ENCODE results near the gene COPZ1. TPM values are rescaled to one million over a fixed set of nuclear protein-coding genes. Genes with fewer than 3 reads are reported as not detected.
A peak's percentile ranks its signal among the peaks of the same experiment; 100 is the strongest.

Gene COPZ1
- total RNA-seq, 1 donor from 2014 or later = 219 TPM

- TF ChIP-seq EZH2 (IDR thresholded peaks at IDR 0.05) = no peak
- no peak for TF ChIP-seq CTCF (IDR thresholded peaks at IDR 0.05)
- TF ChIP-seq EZH2phosphoT487 (IDR thresholded peaks at IDR 0.05) = no peak
- H3K9ac ChIP-seq = no peak overlapping the region
- no peak overlapping the region for H3K4me3 Mint-ChIP-seq
- no peak overlapping the region for H2AFZ ChIP-seq (replicated peaks)
- no peaks in the 10 kb centered on the region for H3K9me3 ChIP-seq (ENCODE audit: low read depth)
- H3K36me3 Mint-ChIP-seq = peaks cover 3% of the 10 kb centered on the region
- H3K27ac Mint-ChIP-seq = no peak overlapping the region
- H4K20me1 ChIP-seq (ENCODE audit: low read depth) = peaks cover 42% of the 10 kb centered on the region
- DNase-seq (ENCODE audit: low spot score) = no peak
- H3K27ac ChIP-seq = peak overlapping the region; percentile 5
- peaks cover 29% of the 10 kb centered on the region for H3K79me2 ChIP-seq (ENCODE audit: low read depth)
- H3K36me3 ChIP-seq = no peaks in the 10 kb centered on the region
- no peaks in the 10 kb centered on the region for H3K27me3 ChIP-seq
- H3K4me3 ChIP-seq = no peak overlapping the region
- no peaks in the 10 kb centered on the region for H3K9me3 Mint-ChIP-seq
- H3K4me2 ChIP-seq = peak overlapping the region; percentile 85
- H3K4me1 Mint-ChIP-seq = peaks cover 68% of the 10 kb centered on the region
- H3K27me3 Mint-ChIP-seq (ENCODE audit: insufficient read depth, low read depth) = no peaks in the 10 kb centered on the region
- H3K4me1 ChIP-seq = peaks cover 71% of the 10 kb centered on the region
- peaks cover 55% of the 10 kb centered on the region for H3F3A ChIP-seq (ENCODE audit: low read depth)
Observed at GRCh38 chr12:54387114-54387467, 62.2 kb downstream of the COPZ1 start.

- H3K36me3 ChIP-seq = no peaks in the 10 kb centered on the region
- Mint-ChIP-seq H3K36me3 (no peaks in the 10 kb centered on the region), H3K9me3 (no peaks in the 10 kb centered on the region), H3K4me1 (peaks cover 75% of the 10 kb centered on the region), H3K27me3 (ENCODE audit: insufficient read depth, low read depth) (no peaks in the 10 kb centered on the region), H3K4me3 (peak overlapping the region; percentile 23), H3K27ac (peak overlapping the region; percentile 51)
- TF ChIP-seq EZH2phosphoT487 (IDR thresholded peaks at IDR 0.05) (no peak), CTCF (IDR thresholded peaks at IDR 0.05) (no peak), EZH2 (IDR thresholded peaks at IDR 0.05) (no peak)
- H3K4me2 ChIP-seq = peak overlapping the region; percentile 41
- H4K20me1 ChIP-seq (ENCODE audit: low read depth) = peaks cover 39% of the 10 kb centered on the region
- no peaks in the 10 kb centered on the region for H3K27me3 ChIP-seq
- no peak overlapping the region for H3K4me3 ChIP-seq
- no peaks in the 10 kb centered on the region for H3K9me3 ChIP-seq (ENCODE audit: low read depth)
- no peak for DNase-seq (ENCODE audit: low spot score)
- peak overlapping the region; percentile 77 for H3K27ac ChIP-seq
- H3K4me1 ChIP-seq = peaks cover 85% of the 10 kb centered on the region
- no peak overlapping the region for H2AFZ ChIP-seq (replicated peaks)
- H3K79me2 ChIP-seq (ENCODE audit: low read depth) = peaks cover 29% of the 10 kb centered on the region
- no peak overlapping the region for H3K9ac ChIP-seq
- H3F3A ChIP-seq (ENCODE audit: low read depth) = peaks cover 61% of the 10 kb centered on the region
Observed at GRCh38 chr12:54388237-54389133, 63.6 kb downstream of the COPZ1 start.

DNA sequence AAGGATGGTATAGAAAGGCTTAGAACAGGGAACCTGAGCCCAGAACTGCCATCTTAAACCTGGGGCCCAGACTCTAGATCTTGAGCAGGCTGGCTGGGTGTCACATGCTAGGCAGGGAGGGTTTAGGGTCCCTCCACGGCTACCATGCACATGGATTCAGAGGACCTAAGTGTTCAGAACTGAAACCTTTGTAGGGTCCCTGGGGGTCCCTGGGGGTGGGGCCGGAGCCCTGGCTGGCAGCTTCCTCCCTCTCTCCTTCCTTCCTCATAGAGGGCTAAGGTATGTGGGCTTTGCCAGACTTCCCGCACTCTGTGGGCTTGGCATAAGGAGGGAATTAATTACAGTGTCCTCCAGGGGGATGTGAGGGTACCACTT is 64.2 kb downstream of the COPZ1 start:
- H3K79me2 ChIP-seq (ENCODE audit: low read depth) = peaks cover 29% of the 10 kb centered on the region
- H3K9me3 Mint-ChIP-seq = no peaks in the 10 kb centered on the region
- no peak overlapping the region for H3K4me3 ChIP-seq
- no peaks in the 10 kb centered on the region for H3K36me3 Mint-ChIP-seq
- no peak overlapping the region for H2AFZ ChIP-seq (replicated peaks)
- no peak overlapping the region for H3K9ac ChIP-seq
- no peak overlapping the region for H3K27ac Mint-ChIP-seq
- H3K4me2 ChIP-seq = peak overlapping the region; percentile 41
- peak overlapping the region; percentile 23 for H3K4me3 Mint-ChIP-seq
- H3K9me3 ChIP-seq (ENCODE audit: low read depth) = no peaks in the 10 kb centered on the region
- TF ChIP-seq EZH2 (IDR thresholded peaks at IDR 0.05) (no peak), EZH2phosphoT487 (IDR thresholded peaks at IDR 0.05) (no peak), CTCF (IDR thresholded peaks at IDR 0.05) (no peak)
- peaks cover 67% of the 10 kb centered on the region for H3F3A ChIP-seq (ENCODE audit: low read depth)
- peaks cover 37% of the 10 kb centered on the region for H4K20me1 ChIP-seq (ENCODE audit: low read depth)
- peaks cover 78% of the 10 kb centered on the region for H3K4me1 Mint-ChIP-seq
- peaks cover 88% of the 10 kb centered on the region for H3K4me1 ChIP-seq
- no peaks in the 10 kb centered on the region for H3K27me3 Mint-ChIP-seq (ENCODE audit: insufficient read depth, low read depth)
- H3K27me3 ChIP-seq = no peaks in the 10 kb centered on the region
- peak overlapping the region; percentile 55 for H3K27ac ChIP-seq
- H3K36me3 ChIP-seq = no peaks in the 10 kb centered on the region
- no peak for DNase-seq (ENCODE audit: low spot score)
